GM12873 (cell line): Measurements from ENCODE around the gene TTLL5.

Experiments used
- TF ChIP-seq, protein P1 (sequence below): IDR thresholded peaks from 2 replicates; pipeline ENCODE4 v1.5.1; 2012; ENCODE audit warnings: low read depth, mild to moderate bottlenecking, moderate library complexity, low read length, control low read depth; ENCODE audit not compliant: insufficient read depth; ENCODE audit errors: missing control alignments

The TTLL5 gene

DNA sequence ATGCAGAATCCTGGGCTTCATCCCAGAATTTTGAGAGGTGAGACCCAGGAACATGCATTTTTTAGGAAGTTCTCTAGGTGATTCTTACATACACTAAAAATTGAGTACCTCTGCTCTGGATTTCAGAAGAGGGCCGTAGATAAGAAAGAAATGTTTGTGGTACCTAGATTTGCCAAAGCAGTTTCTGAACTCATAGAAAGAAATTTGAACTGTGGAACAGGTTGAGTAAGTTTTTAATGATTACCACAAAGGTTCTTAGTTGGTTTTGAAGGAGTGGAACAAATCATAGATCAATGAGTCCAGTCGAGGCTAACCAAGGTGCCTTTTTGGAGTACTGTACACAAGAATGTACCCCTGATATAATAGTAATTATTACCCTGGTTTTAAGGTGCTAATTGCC lies 24.9 kb downstream of the TTLL5 start:
- TF ChIP-seq, protein P1, sequence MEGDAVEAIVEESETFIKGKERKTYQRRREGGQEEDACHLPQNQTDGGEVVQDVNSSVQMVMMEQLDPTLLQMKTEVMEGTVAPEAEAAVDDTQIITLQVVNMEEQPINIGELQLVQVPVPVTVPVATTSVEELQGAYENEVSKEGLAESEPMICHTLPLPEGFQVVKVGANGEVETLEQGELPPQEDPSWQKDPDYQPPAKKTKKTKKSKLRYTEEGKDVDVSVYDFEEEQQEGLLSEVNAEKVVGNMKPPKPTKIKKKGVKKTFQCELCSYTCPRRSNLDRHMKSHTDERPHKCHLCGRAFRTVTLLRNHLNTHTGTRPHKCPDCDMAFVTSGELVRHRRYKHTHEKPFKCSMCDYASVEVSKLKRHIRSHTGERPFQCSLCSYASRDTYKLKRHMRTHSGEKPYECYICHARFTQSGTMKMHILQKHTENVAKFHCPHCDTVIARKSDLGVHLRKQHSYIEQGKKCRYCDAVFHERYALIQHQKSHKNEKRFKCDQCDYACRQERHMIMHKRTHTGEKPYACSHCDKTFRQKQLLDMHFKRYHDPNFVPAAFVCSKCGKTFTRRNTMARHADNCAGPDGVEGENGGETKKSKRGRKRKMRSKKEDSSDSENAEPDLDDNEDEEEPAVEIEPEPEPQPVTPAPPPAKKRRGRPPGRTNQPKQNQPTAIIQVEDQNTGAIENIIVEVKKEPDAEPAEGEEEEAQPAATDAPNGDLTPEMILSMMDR: no peak

DNA sequence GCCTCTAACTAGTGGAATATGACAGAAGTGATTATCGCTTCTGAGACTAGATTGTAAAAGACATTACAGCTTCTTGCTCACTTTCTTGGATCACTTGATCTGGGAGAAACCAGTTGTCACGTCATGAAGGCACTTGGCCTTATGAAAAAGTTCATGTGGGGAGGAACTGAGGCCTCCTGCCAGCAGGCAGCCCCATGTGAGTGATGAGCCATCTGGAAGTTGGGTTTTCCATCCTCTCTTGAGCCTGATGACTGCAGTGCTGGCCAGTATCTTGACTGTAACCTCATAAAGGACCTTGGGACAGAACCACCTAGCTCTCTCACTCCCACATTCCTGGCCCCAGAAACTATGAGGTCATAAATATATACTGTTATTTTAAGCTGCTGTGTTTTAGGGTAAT lies 28.0 kb downstream of the TTLL5 start:
- TF ChIP-seq, protein P1: no peak

DNA sequence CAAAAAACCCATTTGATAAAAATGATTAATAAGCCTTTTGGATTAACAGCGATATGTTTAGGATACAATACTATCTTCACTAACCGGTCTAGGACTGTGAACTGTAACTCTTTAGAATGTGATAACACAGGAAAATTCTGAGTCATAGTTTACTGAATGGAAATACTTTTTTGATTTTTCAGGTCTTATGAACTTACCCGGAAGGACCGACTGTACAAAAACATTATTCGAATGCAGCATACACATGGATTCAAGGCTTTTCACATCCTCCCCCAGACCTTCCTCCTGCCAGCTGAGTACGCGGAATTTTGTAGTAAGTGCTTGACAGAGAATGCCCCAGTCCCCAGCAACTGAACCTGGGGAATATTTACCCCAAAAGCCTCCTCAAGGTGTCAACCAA lies 29.0 kb downstream of the TTLL5 start:
- TF ChIP-seq, protein P1: no peak

DNA sequence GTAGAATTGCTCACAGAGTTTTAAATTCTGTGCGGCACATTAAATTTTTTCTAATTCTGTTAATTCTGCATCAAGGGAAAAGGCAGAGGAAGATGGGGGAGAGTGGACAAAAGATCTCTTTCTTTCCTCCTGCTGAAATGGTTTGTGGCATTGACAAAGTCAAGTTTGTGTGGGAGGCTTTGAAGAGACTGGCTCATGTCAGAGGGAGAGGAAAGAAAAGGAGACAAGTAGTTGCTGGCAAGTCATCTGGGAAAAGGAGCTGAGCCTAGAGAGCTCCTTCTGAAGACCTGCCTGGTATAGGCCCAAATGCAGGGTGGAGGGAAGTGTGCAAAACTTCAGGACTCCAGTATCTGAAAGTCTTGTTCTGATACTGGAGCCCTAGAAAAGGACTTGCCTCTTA lies 36.3 kb downstream of the TTLL5 start:
- TF ChIP-seq, protein P1: no peak

DNA sequence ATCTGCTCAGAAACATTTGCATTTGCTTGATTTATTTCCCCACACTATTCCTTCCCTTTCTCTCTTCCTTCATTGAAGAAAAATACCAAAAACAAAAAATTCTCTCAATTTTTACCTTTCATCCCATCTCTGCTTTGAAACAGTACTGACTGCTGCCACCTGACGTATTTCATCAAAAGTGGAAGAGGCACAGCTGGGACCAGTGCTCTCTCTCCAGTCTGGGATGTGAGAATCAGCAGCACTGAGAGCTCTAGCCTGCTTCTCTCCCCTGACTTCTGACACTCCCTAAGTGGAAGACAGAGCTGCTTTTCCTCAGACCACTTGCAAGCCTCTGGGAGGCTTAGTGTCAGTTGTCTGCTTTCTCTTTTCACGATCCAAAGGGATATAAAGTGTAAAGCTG lies 36.9 kb downstream of the TTLL5 start:
- TF ChIP-seq, protein P1: no peak

DNA sequence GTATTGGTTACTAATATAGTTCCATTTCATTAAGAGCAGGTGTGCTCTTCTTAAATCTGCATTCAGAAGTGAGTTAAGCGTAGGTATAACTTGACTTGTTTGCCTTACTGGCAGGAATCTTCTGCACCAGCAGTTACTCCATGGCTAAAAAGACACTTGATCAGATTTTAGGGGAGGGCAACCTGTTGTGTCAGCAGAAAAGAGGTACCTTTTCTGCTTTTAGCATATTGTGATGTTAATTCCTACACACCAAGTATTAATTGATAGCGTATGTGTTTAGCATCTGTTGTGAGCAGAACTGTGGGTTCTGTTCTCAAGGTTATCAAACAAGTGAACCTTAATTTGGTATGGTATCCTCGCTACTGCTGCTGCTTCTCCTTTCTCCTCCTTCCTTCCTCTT lies 38.3 kb downstream of the TTLL5 start:
- TF ChIP-seq, protein P1: no peak

DNA sequence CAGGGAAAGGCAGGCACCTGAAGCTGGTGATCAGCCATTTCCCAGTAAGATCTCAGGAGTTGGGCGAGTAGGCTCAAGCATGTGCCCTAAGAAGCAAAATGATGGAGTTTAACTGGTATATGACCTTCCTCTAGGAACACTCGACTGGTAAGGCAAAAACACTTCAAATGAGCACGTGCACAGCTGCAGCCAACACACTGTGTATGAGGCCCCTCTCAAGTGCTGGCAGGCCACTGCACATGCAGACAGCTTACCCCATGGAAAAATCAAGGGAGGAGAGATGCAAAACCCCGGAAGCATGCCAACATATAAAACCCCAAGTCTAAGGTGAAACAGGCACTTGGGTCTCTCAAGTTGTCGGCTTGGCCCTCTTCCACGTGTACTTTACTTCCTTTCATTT lies 39.2 kb downstream of the TTLL5 start:
- TF ChIP-seq, protein P1: no peak
